SK-N-MC (cell line): Measurements from ENCODE around the gene NUMB.

Experiments
- DNase-seq: peaks from one replicate; pipeline ENCODE4 v3.0.0-alpha.2; 2011; ENCODE audit warnings: low read depth, low spot score
- H3K27ac ChIP-seq: fragments of 200-600 bp; sonication (generic); 2 replicates; pipeline ENCODE4 v1.5.1; 2016; ENCODE audit warnings: mixed run types
- H3K36me3 ChIP-seq: fragments of 200-600 bp; sonication (generic); 2 replicates; pipeline ENCODE4 v1.6.1; 2017; ENCODE audit warnings: antibody characterized with exemption, low read length, mixed read lengths; ENCODE audit not compliant: insufficient read depth
- H3K4me3 ChIP-seq: fragments of 200-600 bp; sonication (generic); 2 replicates; pipeline ENCODE4 v1.5.1; 2016
- H3K9ac ChIP-seq: fragments of 200-600 bp; sonication (generic); 2 replicates; pipeline ENCODE4 v1.8.0; 2017; ENCODE audit warnings: mixed run types, mixed read lengths; ENCODE audit not compliant: insufficient read length
- H3K9me3 ChIP-seq: fragments of 200-600 bp; sonication (generic); 2 replicates; pipeline ENCODE4 v1.6.1; 2017; ENCODE audit warnings: low read depth, mild to moderate bottlenecking, antibody characterized with exemption, low read length, moderate library complexity, mixed read lengths
- EZH2 ChIP-seq: fragments of 200-600 bp; sonication (generic); IDR thresholded peaks from one replicate; pipeline ENCODE4 v1.6.1; 2017; ENCODE audit warnings: antibody characterized with exemption
- FOXP2 ChIP-seq: optimal IDR thresholded peaks from 2 replicates; pipeline ENCODE3; 2011; ENCODE audit warnings: mild to moderate bottlenecking, moderate library complexity; ENCODE audit not compliant: insufficient read depth; ENCODE audit errors: extremely low read length, control extremely low read depth
- POLR2AphosphoS5 ChIP-seq: IDR thresholded peaks from 2 replicates; pipeline ENCODE4 v1.6.1; 2012; ENCODE audit warnings: mild to moderate bottlenecking, low read depth, low read length, borderline replicate concordance

Gene NUMB

GRCh38 chr14:73344319-73344718 lies 114.0 kb downstream of the NUMB start:
- no peak overlapping the region for H3K27ac ChIP-seq
- H3K9ac ChIP-seq = no peak overlapping the region
- no peaks in the 10 kb centered on the region for H3K9me3 ChIP-seq
- TF ChIP-seq POLR2AphosphoS5 = no peak
- TF ChIP-seq EZH2 = no peak
- TF ChIP-seq FOXP2 = no peak
- DNase-seq = no peak
- no peaks in the 10 kb centered on the region for H3K36me3 ChIP-seq
- no peak overlapping the region for H3K4me3 ChIP-seq

- H3K27ac ChIP-seq = no peak overlapping the region
- no peaks in the 10 kb centered on the region for H3K9me3 ChIP-seq
- no peak for DNase-seq
- no peak for TF ChIP-seq EZH2
- no peak for TF ChIP-seq POLR2AphosphoS5
- TF ChIP-seq FOXP2 = no peak
- no peaks in the 10 kb centered on the region for H3K36me3 ChIP-seq
- H3K9ac ChIP-seq = no peak overlapping the region
- no peak overlapping the region for H3K4me3 ChIP-seq
Measured at GRCh38 chr14:73342670-73343069, 115.7 kb downstream of the NUMB start.

GRCh38 chr14:73339846-73340595 lies 118.3 kb downstream of the NUMB start:
- Histone ChIP-seq H3K4me3 (no peak overlapping the region), H3K27ac (no peak overlapping the region), H3K36me3 (no peaks in the 10 kb centered on the region), H3K9ac (no peak overlapping the region), H3K9me3 (no peaks in the 10 kb centered on the region)
- no peak for DNase-seq
- TF ChIP-seq FOXP2 (no peak), POLR2AphosphoS5 (no peak), EZH2 (no peak)

- H3K9me3 ChIP-seq = no peaks in the 10 kb centered on the region
- no peaks in the 10 kb centered on the region for H3K36me3 ChIP-seq
- no peak for DNase-seq
- TF ChIP-seq FOXP2 (no peak), POLR2AphosphoS5 (no peak), EZH2 (no peak)
- H3K4me3 ChIP-seq = no peak overlapping the region
- H3K9ac ChIP-seq = no peak overlapping the region
- no peak overlapping the region for H3K27ac ChIP-seq
Measured at GRCh38 chr14:73339206-73339605, 119.1 kb downstream of the NUMB start.

GRCh38 chr14:73338551-73338950 lies 119.8 kb downstream of the NUMB start:
- H3K27ac ChIP-seq = no peak overlapping the region

GRCh38 chr14:73333031-73333430 lies 125.3 kb downstream of the NUMB start:
- H3K27ac ChIP-seq = no peak overlapping the region
- no peak for DNase-seq

More at GRCh38 chr14:73338551-73338950, 119.8 kb downstream of the NUMB start:
- TF ChIP-seq FOXP2 = no peak
- no peak for TF ChIP-seq POLR2AphosphoS5
- no peak for TF ChIP-seq EZH2
- H3K9ac ChIP-seq = no peak overlapping the region
- no peak for DNase-seq
- no peaks in the 10 kb centered on the region for H3K36me3 ChIP-seq
- no peaks in the 10 kb centered on the region for H3K9me3 ChIP-seq
- no peak overlapping the region for H3K4me3 ChIP-seq

GRCh38 chr14:73325630-73326299 lies 132.6 kb downstream of the NUMB start:
- Histone ChIP-seq H3K4me3 (no peak overlapping the region), H3K9me3 (no peaks in the 10 kb centered on the region), H3K36me3 (no peaks in the 10 kb centered on the region), H3K9ac (no peak overlapping the region), H3K27ac (no peak overlapping the region)
- DNase-seq = no peak
- TF ChIP-seq POLR2AphosphoS5 (no peak), EZH2 (no peak), FOXP2 (no peak)

More at GRCh38 chr14:73333031-73333430, 125.3 kb downstream of the NUMB start:
- H3K9ac ChIP-seq = no peak overlapping the region
- H3K9me3 ChIP-seq = no peaks in the 10 kb centered on the region
- H3K36me3 ChIP-seq = no peaks in the 10 kb centered on the region
- H3K4me3 ChIP-seq = no peak overlapping the region
- no peak for TF ChIP-seq FOXP2
- TF ChIP-seq POLR2AphosphoS5 = no peak
- no peak for TF ChIP-seq EZH2

- Histone ChIP-seq H3K36me3 (no peaks in the 10 kb centered on the region), H3K4me3 (no peak overlapping the region), H3K27ac (no peak overlapping the region), H3K9ac (no peak overlapping the region), H3K9me3 (no peaks in the 10 kb centered on the region)
- no peak for TF ChIP-seq POLR2AphosphoS5
- TF ChIP-seq EZH2 = no peak
- TF ChIP-seq FOXP2 = no peak
- no peak for DNase-seq
Measured at GRCh38 chr14:73325063-73325462, 133.3 kb downstream of the NUMB start.

GRCh38 chr14:73324533-73324932 lies 133.8 kb downstream of the NUMB start:
- no peaks in the 10 kb centered on the region for H3K36me3 ChIP-seq
- no peak overlapping the region for H3K9ac ChIP-seq
- no peak overlapping the region for H3K27ac ChIP-seq
- TF ChIP-seq FOXP2 (no peak), POLR2AphosphoS5 (no peak), EZH2 (no peak)
- no peak for DNase-seq
- H3K9me3 ChIP-seq = no peaks in the 10 kb centered on the region
- H3K4me3 ChIP-seq = no peak overlapping the region
